Measurements from ENCODE around the gene RETSAT. TPM values are rescaled to one million over a fixed set of nuclear protein-coding genes. Genes with fewer than 3 reads are reported as not detected.
"Not testable (repeated sequence)": the region's sequence is repeated elsewhere in the genome, so short reads cannot be mapped to it uniquely, and the experiment has no call there.

RETSAT gene
- total RNA-seq, 1 donor, result 60.1 TPM

DNA sequence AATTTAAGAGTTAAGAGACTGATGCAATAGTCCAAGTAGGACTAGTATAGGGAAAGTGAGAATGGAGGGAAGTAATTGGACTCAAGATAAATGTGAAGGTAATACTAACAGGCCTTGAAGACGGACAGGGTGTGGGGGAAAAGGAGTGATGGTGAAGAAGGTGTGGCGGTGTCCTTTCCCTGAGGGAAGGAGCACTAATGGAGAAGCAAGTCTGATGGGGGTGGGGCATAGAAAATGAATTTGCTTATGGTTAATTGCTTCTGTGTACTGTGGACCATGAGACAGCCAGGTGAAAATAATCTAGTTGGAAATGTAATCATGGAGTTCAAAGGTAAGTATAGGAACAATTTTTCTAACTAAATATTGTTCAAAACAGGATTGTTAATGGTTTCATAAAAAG is 19.4 kb downstream of the RETSAT start:
- TF ChIP-seq, protein P1, sequence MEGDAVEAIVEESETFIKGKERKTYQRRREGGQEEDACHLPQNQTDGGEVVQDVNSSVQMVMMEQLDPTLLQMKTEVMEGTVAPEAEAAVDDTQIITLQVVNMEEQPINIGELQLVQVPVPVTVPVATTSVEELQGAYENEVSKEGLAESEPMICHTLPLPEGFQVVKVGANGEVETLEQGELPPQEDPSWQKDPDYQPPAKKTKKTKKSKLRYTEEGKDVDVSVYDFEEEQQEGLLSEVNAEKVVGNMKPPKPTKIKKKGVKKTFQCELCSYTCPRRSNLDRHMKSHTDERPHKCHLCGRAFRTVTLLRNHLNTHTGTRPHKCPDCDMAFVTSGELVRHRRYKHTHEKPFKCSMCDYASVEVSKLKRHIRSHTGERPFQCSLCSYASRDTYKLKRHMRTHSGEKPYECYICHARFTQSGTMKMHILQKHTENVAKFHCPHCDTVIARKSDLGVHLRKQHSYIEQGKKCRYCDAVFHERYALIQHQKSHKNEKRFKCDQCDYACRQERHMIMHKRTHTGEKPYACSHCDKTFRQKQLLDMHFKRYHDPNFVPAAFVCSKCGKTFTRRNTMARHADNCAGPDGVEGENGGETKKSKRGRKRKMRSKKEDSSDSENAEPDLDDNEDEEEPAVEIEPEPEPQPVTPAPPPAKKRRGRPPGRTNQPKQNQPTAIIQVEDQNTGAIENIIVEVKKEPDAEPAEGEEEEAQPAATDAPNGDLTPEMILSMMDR (IDR thresholded peaks at IDR 0.05; ENCODE audit: insufficient read depth, low read length), result no peak
- no peak overlapping the region for H3K4me3 ChIP-seq (ENCODE audit: low read depth, low read length)

DNA sequence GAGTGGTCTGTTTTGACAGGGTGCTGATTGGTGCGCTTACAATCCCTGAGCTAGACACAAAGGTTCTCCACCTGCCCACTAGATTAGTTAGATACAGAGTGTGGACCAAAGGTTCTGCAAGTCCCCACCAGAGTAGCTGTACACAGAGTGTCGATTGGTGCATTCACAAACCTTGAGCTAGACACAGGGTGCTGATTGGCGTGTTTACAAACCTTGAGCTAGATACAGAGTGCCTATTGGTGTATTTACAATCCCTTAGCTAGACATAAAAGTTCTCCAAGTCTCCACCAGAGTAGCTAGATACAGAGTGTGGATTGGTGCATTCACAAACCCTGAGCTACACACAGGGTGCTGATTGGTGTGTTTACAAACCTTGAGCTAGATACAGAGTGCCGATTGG is 20.5 kb downstream of the RETSAT start:
- not testable (repeated sequence) for DNase-seq (ENCODE audit: low read depth)

More for the DNA sequence above, 19.4 kb downstream of the RETSAT start:
- no peak for DNase-seq (ENCODE audit: low read depth)

DNA sequence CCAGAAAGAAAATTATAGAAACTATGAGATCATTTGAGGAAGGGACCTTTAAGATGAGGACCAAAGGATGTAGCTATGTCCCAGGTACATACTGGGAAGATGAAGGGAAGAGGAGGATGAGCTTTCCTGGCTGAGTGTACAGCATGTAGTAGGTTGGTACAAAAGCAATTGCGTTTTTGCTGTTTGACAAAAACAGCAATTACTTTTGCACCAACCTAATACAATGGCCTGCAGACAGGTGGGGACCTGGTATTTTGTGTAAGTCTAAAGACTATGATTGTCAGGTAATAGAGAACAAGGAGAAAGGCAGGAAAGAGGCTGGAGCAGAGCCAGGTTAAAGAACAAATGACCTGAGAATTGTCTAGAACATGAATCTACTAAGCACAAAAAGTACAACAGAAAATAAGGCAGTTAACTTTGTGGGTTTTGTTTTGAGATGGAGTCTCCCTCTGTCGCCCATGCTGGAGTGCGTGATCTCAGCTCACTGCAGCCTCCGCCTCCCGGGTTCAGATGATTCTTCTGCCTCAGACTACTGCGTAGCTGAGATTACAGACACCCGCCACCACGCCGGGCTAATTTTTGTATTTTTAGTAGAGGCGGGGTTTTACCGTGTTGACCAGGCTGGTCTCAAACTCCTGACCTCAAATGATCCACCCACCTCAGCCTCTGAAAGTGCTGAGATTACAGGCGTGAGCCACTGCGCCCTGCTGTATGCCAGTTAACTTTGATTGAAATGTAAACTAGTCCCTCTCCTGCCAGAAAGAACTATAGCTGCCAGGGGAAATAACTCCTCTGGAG is 23.3 kb downstream of the RETSAT start:
- no peak overlapping the region for H3K4me3 ChIP-seq (ENCODE audit: low read depth, low read length)
- no peak for DNase-seq (ENCODE audit: low read depth)
- TF ChIP-seq, protein P1 (IDR thresholded peaks at IDR 0.05; ENCODE audit: insufficient read depth, low read length), result no peak

More for the DNA sequence above, 20.5 kb downstream of the RETSAT start:
- not testable (repeated sequence) for H3K4me3 ChIP-seq (ENCODE audit: low read depth, low read length)

DNA sequence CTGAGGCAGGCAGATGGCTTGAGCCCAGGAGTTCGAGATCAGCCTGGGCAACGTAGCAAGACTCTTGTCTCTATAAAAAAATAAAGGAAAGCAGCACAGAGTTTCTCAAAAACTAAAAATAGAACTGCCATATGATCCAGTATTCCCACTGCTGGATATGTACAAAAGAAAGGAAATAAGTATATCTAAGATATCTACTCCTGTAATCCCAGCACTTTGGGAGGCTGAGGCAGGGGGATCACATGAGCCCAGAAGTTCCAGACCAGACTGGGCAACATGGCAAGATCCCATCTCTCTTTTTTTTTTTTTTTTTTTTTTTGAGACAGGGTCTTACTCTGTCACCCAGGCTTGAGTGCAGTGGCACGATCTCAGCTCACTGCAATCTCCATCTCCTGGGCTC is 24.6 kb downstream of the RETSAT start:
- DNase-seq (ENCODE audit: low read depth); H3K4me3 ChIP-seq (ENCODE audit: low read depth, low read length): not testable (repeated sequence)

DNA sequence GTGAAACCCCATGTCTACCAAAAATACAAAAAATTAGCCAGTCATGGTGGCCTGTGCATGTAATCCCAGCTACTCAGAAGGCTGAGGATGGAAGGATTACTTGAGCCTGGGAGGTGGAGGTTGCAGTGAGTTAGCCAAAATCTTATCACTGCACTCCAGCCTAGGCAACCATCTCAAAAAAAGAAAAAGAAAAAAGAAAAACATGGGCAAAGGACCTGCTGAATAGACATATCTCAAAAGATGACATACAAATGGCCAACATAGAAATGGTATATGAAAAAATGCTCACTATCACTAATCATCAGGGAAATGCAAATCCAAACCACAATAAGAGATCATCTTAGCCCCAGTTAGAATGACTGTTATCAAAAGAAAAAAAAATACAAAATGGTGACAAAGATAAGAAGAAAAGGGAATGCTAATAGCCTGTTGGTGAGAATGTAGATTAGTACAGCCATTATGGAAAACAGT is 25.1 kb downstream of the RETSAT start:
- no peak for DNase-seq (ENCODE audit: low read depth)
- TF ChIP-seq, protein P1 (IDR thresholded peaks at IDR 0.05; ENCODE audit: insufficient read depth, low read length), result no peak
- H3K4me3 ChIP-seq (ENCODE audit: low read depth, low read length), result no peak overlapping the region

DNA sequence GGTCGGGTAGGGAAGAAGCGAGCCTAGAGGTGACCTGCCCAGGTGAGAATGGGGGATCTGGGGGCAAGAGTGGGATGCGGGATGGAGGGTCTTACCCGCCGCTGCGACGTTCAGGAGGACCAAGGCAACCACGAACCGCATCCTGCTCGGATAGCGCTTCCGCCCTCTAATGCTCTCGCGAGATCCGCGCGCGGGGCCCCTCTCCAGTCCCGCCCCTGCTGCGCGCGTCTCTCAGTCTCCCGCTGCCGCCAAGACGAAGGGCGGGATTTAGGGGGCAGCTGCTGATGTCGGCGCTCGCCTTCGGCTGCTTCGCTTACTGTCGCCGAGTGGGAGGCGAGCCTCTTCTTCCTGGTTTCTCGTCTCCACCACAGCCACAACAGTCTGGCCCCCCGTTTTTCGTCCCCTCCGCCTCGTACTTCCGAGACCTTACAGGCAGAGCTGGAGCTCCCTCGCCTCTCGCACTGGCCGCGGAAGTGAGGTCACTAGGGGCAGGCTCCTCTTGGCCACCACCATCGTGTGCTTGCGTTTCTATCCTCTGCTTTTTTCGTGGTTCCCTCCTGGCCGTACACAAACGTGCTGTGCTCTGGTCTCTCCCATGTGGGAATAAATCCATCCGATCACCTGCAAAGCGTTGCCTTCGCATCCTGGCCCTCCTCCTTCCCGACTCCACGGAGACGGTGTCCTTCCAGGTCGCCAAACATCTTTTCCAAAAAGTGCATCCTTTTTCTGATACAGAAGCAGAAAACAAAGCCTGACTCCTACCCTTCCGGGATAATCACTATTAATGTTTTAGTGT is 26.3 kb downstream of the RETSAT start, which contains the start of gene TGOLN2:
TSS of gene TGOLN2 (minus strand) at position 168 of the 796 bp plus-strand sequence. CDS start at position 141, 27 bp downstream.
- H3K4me3 ChIP-seq (ENCODE audit: low read depth, low read length), result peak within 1 kb of the TSS; percentile 91
- DNase-seq (ENCODE audit: low read depth), result peak; percentile 87
- TF ChIP-seq, protein P1 (IDR thresholded peaks at IDR 0.05; ENCODE audit: insufficient read depth, low read length), result peak; percentile 19

DNA sequence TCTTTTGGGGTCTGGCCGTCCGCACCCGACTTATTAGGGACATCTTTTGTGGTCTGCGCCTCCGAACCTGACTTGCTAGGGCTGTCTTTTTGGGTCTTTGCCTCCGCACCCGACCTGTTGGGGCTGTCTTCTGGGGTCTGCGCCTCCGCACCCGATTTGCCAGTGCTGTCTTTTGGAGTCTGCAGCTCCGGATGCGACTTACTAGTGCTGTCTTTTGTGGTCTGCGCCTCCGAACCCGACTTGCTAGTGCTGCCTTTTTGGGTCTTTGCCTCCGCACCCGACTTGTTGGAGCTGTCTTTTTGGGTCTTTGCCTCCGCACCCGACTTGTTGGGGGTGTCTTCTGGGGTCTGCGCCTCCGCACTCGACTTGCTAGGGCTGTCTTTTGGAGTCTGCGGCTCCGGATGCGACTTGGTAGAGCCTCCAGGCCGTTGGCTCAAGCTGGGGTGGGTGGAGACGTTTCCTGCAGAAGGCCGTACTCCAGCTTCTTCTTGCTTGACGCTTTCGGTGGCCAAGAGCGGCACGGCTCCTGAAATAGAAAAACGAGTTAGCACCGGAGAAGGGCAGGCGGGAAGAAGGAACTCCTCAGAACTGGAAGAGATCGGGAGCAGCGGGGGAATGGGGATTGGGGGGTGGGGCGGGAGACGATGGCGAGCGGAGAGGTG is 27.0 kb downstream of the RETSAT start:
- TF ChIP-seq, protein P1 (IDR thresholded peaks at IDR 0.05; ENCODE audit: insufficient read depth, low read length), result no peak
- peak overlapping the region; percentile 91 for H3K4me3 ChIP-seq (ENCODE audit: low read depth, low read length)
- DNase-seq (ENCODE audit: low read depth), result peak; percentile 59
